ENCODE results near the gene TSC2. TPM values are rescaled to one million over a fixed set of nuclear protein-coding genes. Genes with fewer than 3 reads are reported as not detected.

The TSC2 gene
- total RNA-seq, 6 donors from 2014 or later = 47.3 to 296 (median 118) TPM

DNA sequence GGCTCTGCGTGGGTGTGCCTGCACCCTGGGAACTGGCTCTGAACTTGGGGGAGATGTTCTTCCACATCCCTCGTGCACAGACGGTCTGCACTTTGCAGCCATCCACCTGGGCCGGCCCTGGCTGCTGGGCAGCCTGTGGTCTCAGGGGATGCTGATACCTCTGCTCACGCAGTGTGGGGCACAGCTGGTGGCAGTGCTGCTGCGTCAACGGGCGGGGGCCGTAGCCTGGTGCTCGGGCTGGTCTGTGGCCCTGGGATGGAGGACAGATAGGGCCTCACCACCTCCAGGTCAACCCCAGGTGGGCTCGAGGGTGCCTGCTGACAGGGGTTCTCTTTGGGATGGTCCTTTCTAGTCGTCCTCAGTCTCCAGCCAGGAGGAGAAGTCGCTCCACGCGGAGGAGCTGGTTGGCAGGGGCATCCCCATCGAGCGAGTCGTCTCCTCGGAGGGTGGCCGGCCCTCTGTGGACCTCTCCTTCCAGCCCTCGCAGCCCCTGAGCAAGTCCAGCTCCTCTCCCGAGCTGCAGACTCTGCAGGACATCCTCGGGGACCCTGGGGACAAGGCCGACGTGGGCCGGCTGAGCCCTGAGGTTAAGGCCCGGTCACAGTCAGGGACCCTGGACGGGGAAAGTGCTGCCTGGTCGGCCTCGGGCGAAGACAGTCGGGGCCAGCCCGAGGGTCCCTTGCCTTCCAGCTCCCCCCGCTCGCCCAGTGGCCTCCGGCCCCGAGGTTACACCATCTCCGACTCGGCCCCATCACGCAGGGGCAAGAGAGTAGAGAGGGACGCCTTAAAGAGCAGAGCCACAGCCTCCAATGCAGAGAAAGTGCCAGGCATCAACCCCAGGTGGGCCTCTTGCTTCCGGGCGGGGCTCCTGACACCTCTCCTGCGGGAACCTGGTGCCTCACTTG, 36.3 kb downstream of the TSC2 start:
- H3K4me3 ChIP-seq = no peak overlapping the region
- H3K36me3 ChIP-seq = peaks cover 9 to 99% (median 87%) of the 10 kb centered on the region in 4 donors
- H3K4me1 ChIP-seq = peaks cover 19 to 31% (median 24%) of the 10 kb centered on the region in 4 donors
- no peak for ATAC-seq (ENCODE audit: low FRiP score in 2 of 2)
- peak in 1 of 2 donors; percentile 82 for DNase-seq
- WGBS, 2 donors = 97 to 98% methylated on average over 10 to 23 of the region's 44 CpGs
- no peaks in the 10 kb centered on the region for H3K9me3 ChIP-seq
- no peaks in the 10 kb centered on the region for H3K27me3 ChIP-seq
- peak overlapping the region in 3 of 4 donors; percentile 26 to 65 (median 46) for H3K27ac ChIP-seq
- no peak for TF ChIP-seq POLR2A (IDR thresholded peaks at IDR 0.05)
- TF ChIP-seq, protein P1, sequence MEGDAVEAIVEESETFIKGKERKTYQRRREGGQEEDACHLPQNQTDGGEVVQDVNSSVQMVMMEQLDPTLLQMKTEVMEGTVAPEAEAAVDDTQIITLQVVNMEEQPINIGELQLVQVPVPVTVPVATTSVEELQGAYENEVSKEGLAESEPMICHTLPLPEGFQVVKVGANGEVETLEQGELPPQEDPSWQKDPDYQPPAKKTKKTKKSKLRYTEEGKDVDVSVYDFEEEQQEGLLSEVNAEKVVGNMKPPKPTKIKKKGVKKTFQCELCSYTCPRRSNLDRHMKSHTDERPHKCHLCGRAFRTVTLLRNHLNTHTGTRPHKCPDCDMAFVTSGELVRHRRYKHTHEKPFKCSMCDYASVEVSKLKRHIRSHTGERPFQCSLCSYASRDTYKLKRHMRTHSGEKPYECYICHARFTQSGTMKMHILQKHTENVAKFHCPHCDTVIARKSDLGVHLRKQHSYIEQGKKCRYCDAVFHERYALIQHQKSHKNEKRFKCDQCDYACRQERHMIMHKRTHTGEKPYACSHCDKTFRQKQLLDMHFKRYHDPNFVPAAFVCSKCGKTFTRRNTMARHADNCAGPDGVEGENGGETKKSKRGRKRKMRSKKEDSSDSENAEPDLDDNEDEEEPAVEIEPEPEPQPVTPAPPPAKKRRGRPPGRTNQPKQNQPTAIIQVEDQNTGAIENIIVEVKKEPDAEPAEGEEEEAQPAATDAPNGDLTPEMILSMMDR (IDR thresholded peaks at IDR 0.05) = no peak
- TF ChIP-seq EP300 (IDR thresholded peaks at IDR 0.05) = no peak
- TF ChIP-seq POLR2AphosphoS5 (IDR thresholded peaks at IDR 0.05) = no peak

DNA sequence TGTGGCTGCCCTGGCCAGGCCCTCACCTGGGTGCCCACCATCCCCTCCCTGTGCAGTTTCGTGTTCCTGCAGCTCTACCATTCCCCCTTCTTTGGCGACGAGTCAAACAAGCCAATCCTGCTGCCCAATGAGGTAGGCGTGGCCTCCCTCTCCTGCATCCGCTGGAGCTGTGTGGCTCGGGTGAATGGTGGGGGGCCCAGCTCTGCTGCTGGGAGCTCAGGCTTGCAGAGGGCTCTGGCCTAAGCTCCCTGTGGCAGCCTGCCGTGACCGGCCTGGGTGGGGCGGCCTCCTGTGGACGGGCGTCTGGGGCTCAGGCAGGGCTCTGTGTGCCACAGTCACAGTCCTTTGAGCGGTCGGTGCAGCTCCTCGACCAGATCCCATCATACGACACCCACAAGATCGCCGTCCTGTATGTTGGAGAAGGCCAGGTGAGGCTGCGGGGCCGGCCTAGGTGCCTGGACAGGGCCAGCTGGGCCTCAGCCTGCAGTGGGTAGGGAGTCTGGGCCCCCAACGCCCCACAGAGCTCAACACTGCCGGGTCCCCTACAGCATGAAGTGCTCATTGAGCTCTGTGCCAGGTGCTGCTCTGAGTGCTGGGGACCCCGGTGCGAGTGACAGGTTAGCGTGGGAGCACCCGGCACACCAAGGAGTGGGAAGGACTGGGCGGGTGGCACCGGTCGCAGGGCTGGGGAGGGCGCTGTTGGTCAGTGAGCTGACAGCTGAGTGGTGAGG, 37.3 kb downstream of the TSC2 start:
- ATAC-seq (ENCODE audit: low FRiP score in 2 of 2) = no peak
- TF ChIP-seq POLR2A (IDR thresholded peaks at IDR 0.05) = no peak
- TF ChIP-seq EP300 (IDR thresholded peaks at IDR 0.05) = no peak
- TF ChIP-seq, protein P1 (IDR thresholded peaks at IDR 0.05) = no peak
- TF ChIP-seq POLR2AphosphoS5 (IDR thresholded peaks at IDR 0.05) = no peak
- Histone ChIP-seq H3K4me1 (peaks cover 19 to 31% (median 24%) of the 10 kb centered on the region in 4 donors), H3K4me3 (no peak overlapping the region), H3K27me3 (no peaks in the 10 kb centered on the region), H3K27ac (no peak overlapping the region), H3K36me3 (peaks cover 11 to 99% (median 86%) of the 10 kb centered on the region in 4 donors), H3K9me3 (no peaks in the 10 kb centered on the region)
- WGBS, 2 donors = 90 to 92% methylated on average over 20 to 28 of the region's 29 CpGs
- peak in 1 of 2 donors; percentile 79 for DNase-seq

DNA sequence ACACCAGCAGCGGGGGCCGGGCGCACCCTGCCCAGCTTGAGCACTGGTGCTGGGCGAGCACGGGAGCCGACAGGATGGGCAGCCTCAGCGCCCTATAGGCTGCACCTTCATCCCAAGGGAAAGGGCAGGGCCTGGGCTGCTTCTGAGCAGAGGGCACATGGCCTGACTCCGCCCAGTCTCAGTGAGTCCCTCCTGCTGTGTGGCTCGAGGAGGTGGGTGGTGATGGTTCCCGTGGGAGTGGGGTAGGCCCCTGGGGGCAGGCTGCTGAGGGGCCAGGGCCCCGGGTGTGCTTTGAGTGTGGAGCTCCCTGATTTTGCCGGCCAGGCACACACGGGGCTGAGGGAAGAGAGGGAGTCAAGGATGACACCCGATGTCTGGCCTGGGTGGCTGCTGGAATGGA, 37.9 kb downstream of the TSC2 start:
- ATAC-seq (ENCODE audit: low FRiP score in 2 of 2) (no peak), DNase-seq (no peak)
- Histone ChIP-seq H3K9me3 (no peaks in the 10 kb centered on the region), H3K27ac (no peak overlapping the region), H3K36me3 (peaks cover 11 to 99% (median 88%) of the 10 kb centered on the region in 4 donors), H3K4me1 (peaks cover 19 to 36% (median 27%) of the 10 kb centered on the region in 4 donors), H3K4me3 (no peak overlapping the region), H3K27me3 (no peaks in the 10 kb centered on the region)
- 85% methylated on average over 7 to 14 of the region's 14 CpGs for WGBS, 2 donors
- TF ChIP-seq POLR2AphosphoS5 (IDR thresholded peaks at IDR 0.05) = no peak
- no peak for TF ChIP-seq EP300 (IDR thresholded peaks at IDR 0.05)
- TF ChIP-seq POLR2A (IDR thresholded peaks at IDR 0.05) = no peak
- TF ChIP-seq, protein P1 (IDR thresholded peaks at IDR 0.05) = no peak

DNA sequence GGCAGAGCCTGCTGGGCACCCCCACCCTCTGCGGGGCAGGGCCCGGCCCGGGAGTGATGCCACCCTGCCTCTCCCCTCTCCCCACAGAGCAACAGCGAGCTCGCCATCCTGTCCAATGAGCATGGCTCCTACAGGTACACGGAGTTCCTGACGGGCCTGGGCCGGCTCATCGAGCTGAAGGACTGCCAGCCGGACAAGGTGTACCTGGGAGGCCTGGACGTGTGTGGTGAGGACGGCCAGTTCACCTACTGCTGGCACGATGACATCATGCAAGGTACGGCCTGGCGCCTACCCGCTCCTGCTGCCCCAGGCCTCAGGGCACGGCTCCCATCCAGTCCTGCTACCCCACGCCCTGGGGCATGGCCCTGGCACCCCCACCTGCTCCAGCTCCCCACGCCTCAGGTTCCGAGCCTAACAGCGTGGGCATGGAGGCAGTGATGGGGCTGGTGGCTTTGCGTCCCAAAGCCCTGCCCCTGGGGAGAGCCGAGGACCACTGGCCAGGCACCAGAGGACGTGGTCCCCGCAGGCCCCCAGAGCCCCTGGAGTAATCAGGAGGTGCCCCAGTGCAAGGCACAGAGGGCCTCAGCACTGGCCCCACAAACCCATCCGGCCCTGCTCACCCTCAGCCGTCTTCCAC, 38.4 kb downstream of the TSC2 start:
- WGBS, 2 donors = 95 to 100% methylated on average over 2 to 27 of the region's 27 CpGs
- Histone ChIP-seq H3K36me3 (peaks cover 11 to 97% (median 87%) of the 10 kb centered on the region in 4 donors), H3K4me3 (no peak overlapping the region), H3K4me1 (peaks cover 19 to 37% (median 25%) of the 10 kb centered on the region in 4 donors), H3K27me3 (no peaks in the 10 kb centered on the region), H3K27ac (no peak overlapping the region), H3K9me3 (no peaks in the 10 kb centered on the region)
- peak in 1 of 2 donors; percentile 77 for DNase-seq
- no peak for ATAC-seq (ENCODE audit: low FRiP score in 2 of 2)
- TF ChIP-seq POLR2A (IDR thresholded peaks at IDR 0.05) = no peak
- TF ChIP-seq, protein P1 (IDR thresholded peaks at IDR 0.05) = no peak
- no peak for TF ChIP-seq EP300 (IDR thresholded peaks at IDR 0.05)
- TF ChIP-seq POLR2AphosphoS5 (IDR thresholded peaks at IDR 0.05) = no peak

Measured in upper lobe of left lung (tissue), 6 donors.